HG02852 (cell line): ENCODE results near the gene ARHGAP42.
A peak's percentile ranks its signal among the peaks of the same experiment; 100 is the strongest.

Experiments used
- ATAC-seq: cut with Tn5 transposase; IDR thresholded peaks from one replicate; pipeline ENCODE4 v1.9.1; 2021; ENCODE audit warnings: mild to moderate bottlenecking, moderate library complexity; ENCODE audit not compliant: unreplicated experiment

Gene ARHGAP42

GRCh38 chr11:100905684-100906083 is 218.6 kb downstream of the ARHGAP42 start:
- no peak for ATAC-seq

GRCh38 chr11:100908746-100909145 is 221.7 kb downstream of the ARHGAP42 start:
- peak; percentile 35 for ATAC-seq

GRCh38 chr11:100910808-100911207 is 223.7 kb downstream of the ARHGAP42 start:
- ATAC-seq = peak; percentile 94

GRCh38 chr11:100914415-100915110 is 227.5 kb downstream of the ARHGAP42 start:
- ATAC-seq = no peak

GRCh38 chr11:100918551-100919500 is 231.7 kb downstream of the ARHGAP42 start:
- ATAC-seq = no peak

- ATAC-seq = no peak
Observed at GRCh38 chr11:100920593-100920992, 233.5 kb downstream of the ARHGAP42 start.

- ATAC-seq = no peak
Observed at GRCh38 chr11:100922121-100922520, 235.0 kb downstream of the ARHGAP42 start.

GRCh38 chr11:100923555-100923954 is 236.5 kb downstream of the ARHGAP42 start:
- no peak for ATAC-seq

GRCh38 chr11:100925935-100926334 is 238.8 kb downstream of the ARHGAP42 start:
- peak; percentile 83 for ATAC-seq

GRCh38 chr11:100927579-100927978 is 240.5 kb downstream of the ARHGAP42 start:
- no peak for ATAC-seq

GRCh38 chr11:100928426-100928825 is 241.3 kb downstream of the ARHGAP42 start:
- ATAC-seq = no peak

GRCh38 chr11:100929377-100929776 is 242.3 kb downstream of the ARHGAP42 start:
- peak; percentile 71 for ATAC-seq

- no peak for ATAC-seq
Observed at GRCh38 chr11:100930185-100930778, 243.2 kb downstream of the ARHGAP42 start.

GRCh38 chr11:100932474-100933100 is 245.5 kb downstream of the ARHGAP42 start:
- no peak for ATAC-seq

- no peak for ATAC-seq
Observed at GRCh38 chr11:100936781-100937180, 249.7 kb downstream of the ARHGAP42 start.

- ATAC-seq = no peak
Observed at GRCh38 chr11:100939571-100939970, 252.5 kb downstream of the ARHGAP42 start.

GRCh38 chr11:100940111-100940510 is 253.0 kb downstream of the ARHGAP42 start:
- no peak for ATAC-seq

GRCh38 chr11:100941033-100941432 is 253.9 kb downstream of the ARHGAP42 start:
- ATAC-seq = no peak

GRCh38 chr11:100942016-100942415 is 254.9 kb downstream of the ARHGAP42 start:
- ATAC-seq = no peak

- no peak for ATAC-seq
Observed at GRCh38 chr11:100948936-100949335, 261.8 kb downstream of the ARHGAP42 start.

GRCh38 chr11:100949443-100949842 is 262.4 kb downstream of the ARHGAP42 start:
- no peak for ATAC-seq
